Mesenchymal stem cell (in vitro differentiated cells and primary cell): ENCODE results near the gene LHFPL6.

Experiments
- DNase-seq: peaks from one replicate; pipeline ENCODE4 v3.0.0-alpha.2; 2013
- H2AFZ ChIP-seq: one replicate; pipeline ENCODE4 v1.6.1; 2013; ENCODE audit warnings: low read depth, mild to moderate bottlenecking, control low read depth, inconsistent platforms, low read length, moderate library complexity
- H2AK5ac ChIP-seq: 2 replicates; pipeline ENCODE4 v1.6.1; 2013; ENCODE audit warnings: low read length, moderate library complexity, mild to moderate bottlenecking, inconsistent platforms; ENCODE audit not compliant: severe bottlenecking
- H2BK120ac ChIP-seq: one replicate; pipeline ENCODE4 v1.6.1; 2013; ENCODE audit warnings: low read depth, mild to moderate bottlenecking, inconsistent platforms, low read length, moderate library complexity
- H2BK12ac ChIP-seq, 2 experiments: one replicate each; pipeline ENCODE4 v1.6.1; 2013; ENCODE audit warnings: inconsistent platforms in 2 of 2, low read length in 2 of 2, mild to moderate bottlenecking in 2 of 2, moderate library complexity in 2 of 2, control low read depth in 1 of 2
- H2BK15ac ChIP-seq: one replicate; pipeline ENCODE4 v1.6.1; 2013; ENCODE audit warnings: mild to moderate bottlenecking, low read depth, inconsistent platforms; ENCODE audit not compliant: poor library complexity, severe bottlenecking
- H2BK5ac ChIP-seq: 2 replicates; pipeline ENCODE4 v1.6.1; 2013; ENCODE audit warnings: low read depth, mild to moderate bottlenecking, low read length, control low read depth, inconsistent platforms; ENCODE audit not compliant: poor library complexity, severe bottlenecking
- H3K14ac ChIP-seq, 2 experiments: one replicate each; pipeline ENCODE4 v1.6.1; 2013; ENCODE audit warnings: inconsistent platforms in 2 of 2, low read length in 2 of 2, control low read depth in 1 of 2, mild to moderate bottlenecking in 1 of 2, moderate library complexity in 1 of 2
- H3K18ac ChIP-seq, 2 experiments: one replicate each; pipeline ENCODE4 v1.6.1; 2013; ENCODE audit warnings: inconsistent platforms in 2 of 2, low read length in 2 of 2, control low read depth in 1 of 2, low read depth in 1 of 2, mild to moderate bottlenecking in 1 of 2
- H3K23ac ChIP-seq, 2 experiments: one replicate each; pipeline ENCODE4 v1.6.1; 2013; ENCODE audit warnings: inconsistent platforms in 2 of 2, low read length in 2 of 2, mild to moderate bottlenecking in 2 of 2, moderate library complexity in 2 of 2, control low read depth in 1 of 2
- H3K27ac ChIP-seq: 2 replicates; pipeline ENCODE4 v1.5.1; 2013; ENCODE audit warnings: mild to moderate bottlenecking, moderate library complexity, low read length, control low read depth, inconsistent platforms; ENCODE audit not compliant: poor library complexity, severe bottlenecking
- H3K27me3 ChIP-seq, 2 experiments: 2 replicates each; pipeline versions ENCODE4 v1.6.1 to v1.7.0; 2013; ENCODE audit warnings: low read length in 2 of 2, mild to moderate bottlenecking in 2 of 2, moderate library complexity in 2 of 2, control low read depth in 1 of 2, inconsistent platforms in 1 of 2; ENCODE audit not compliant: control insufficient read depth in 1 of 2, insufficient read depth in 1 of 2
- H3K36me3 ChIP-seq, 2 experiments: 2 replicates each; pipeline versions ENCODE4 v1.6.1 to v1.7.0; 2013; ENCODE audit warnings: low read length in 2 of 2, control low read depth in 1 of 2, inconsistent platforms in 1 of 2, low read depth in 1 of 2, mild to moderate bottlenecking in 1 of 2; ENCODE audit not compliant: insufficient read depth in 2 of 2, control insufficient read depth in 1 of 2
- H3K4ac ChIP-seq, 2 experiments: one replicate each; pipeline ENCODE4 v1.6.1; 2013; ENCODE audit warnings: inconsistent platforms in 2 of 2, low read length in 2 of 2, mild to moderate bottlenecking in 2 of 2, moderate library complexity in 2 of 2, control low read depth in 1 of 2, low read depth in 1 of 2
- H3K4me1 ChIP-seq: 2 replicates; pipeline ENCODE4 v1.6.1; 2013; ENCODE audit warnings: low read depth, low read length, control low read depth; ENCODE audit not compliant: control insufficient read depth, insufficient read depth
- H3K4me2 ChIP-seq: 2 replicates; pipeline ENCODE4 v1.6.1; 2013; ENCODE audit warnings: low read length, mild to moderate bottlenecking, inconsistent platforms; ENCODE audit not compliant: poor library complexity, severe bottlenecking
- H3K4me3 ChIP-seq, 2 experiments: 2 replicates each; pipeline versions ENCODE4 v1.5.1 to v1.7.0; 2013; ENCODE audit warnings: low read length in 2 of 2, mild to moderate bottlenecking in 2 of 2, control low read depth in 1 of 2, low read depth in 1 of 2; ENCODE audit not compliant: insufficient read depth in 1 of 2
- H3K79me1 ChIP-seq: replicated peaks from 2 replicates; pipeline ENCODE4 v1.6.1; 2013; ENCODE audit warnings: mild to moderate bottlenecking, control low read depth, low read length, inconsistent platforms; ENCODE audit not compliant: poor library complexity, severe bottlenecking
- H3K9ac ChIP-seq: 2 replicates; pipeline ENCODE4 v1.7.0; 2013; ENCODE audit warnings: mild to moderate bottlenecking, low read length, moderate library complexity
- H3K9me3 ChIP-seq: 2 replicates; pipeline ENCODE4 v1.7.0; 2013; ENCODE audit warnings: mild to moderate bottlenecking, low read length; ENCODE audit not compliant: control insufficient read depth
- H4K8ac ChIP-seq: one replicate; pipeline ENCODE4 v1.6.1; 2013; ENCODE audit warnings: inconsistent platforms, mild to moderate bottlenecking, low read length, moderate library complexity
- H4K91ac ChIP-seq: one replicate; pipeline ENCODE4 v1.6.1; 2013; ENCODE audit warnings: mild to moderate bottlenecking, low read length, inconsistent platforms
- WGBS: methylation state at CpG from one replicate; pipeline ENCODE4 v1.1.7; 2013; ENCODE audit warnings: mixed read lengths; 5-methylcytosine and 5-hydroxymethylcytosine counted together

The LHFPL6 gene

DNA sequence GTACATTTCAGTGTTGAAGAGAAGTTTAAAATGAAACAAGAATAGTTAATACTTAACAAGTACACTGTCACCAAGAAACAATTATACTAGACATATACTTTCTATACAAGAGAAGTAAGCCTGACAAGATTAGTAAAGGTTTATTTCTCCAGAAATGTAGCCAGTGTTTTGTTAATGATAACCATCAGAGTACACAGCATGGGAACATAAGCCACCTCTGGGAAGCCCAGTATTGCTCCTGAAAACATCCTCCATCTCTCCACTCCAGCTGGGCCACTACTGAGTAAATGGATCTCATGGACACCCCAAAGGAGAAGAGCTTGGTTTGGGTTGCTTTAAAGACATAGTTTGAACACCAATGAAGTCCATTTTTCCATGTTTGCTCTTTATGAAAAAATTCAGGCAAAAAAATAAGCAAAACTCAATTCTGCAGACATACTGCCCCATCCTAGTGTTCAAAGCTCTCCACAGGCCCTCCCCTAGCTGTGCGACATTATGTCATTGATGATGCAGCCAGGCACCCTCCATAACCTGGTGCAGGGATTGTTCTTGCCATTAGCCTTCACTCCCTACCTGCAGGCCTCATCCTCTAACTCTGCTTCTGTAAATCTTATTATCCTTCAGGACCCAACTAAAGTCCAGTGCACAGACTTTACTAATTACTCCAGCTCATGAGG lies 61.9 kb downstream of the LHFPL6 start:
- H2BK15ac ChIP-seq = no peak overlapping the region
- H3K9ac ChIP-seq = no peak overlapping the region
- no peak overlapping the region for H4K91ac ChIP-seq
- H3K23ac ChIP-seq = peak overlapping the region in 1 of 2 experiments; percentile 92
- H2BK120ac ChIP-seq = no peak overlapping the region
- H3K9me3 ChIP-seq = no peaks in the 10 kb centered on the region
- no peak overlapping the region for H3K4me2 ChIP-seq
- no peak overlapping the region for H3K4ac ChIP-seq
- H4K8ac ChIP-seq = no peak overlapping the region
- no peak overlapping the region for H2BK12ac ChIP-seq
- H3K36me3 ChIP-seq = no peaks in the 10 kb centered on the region
- H3K27me3 ChIP-seq = no peaks in the 10 kb centered on the region
- H3K18ac ChIP-seq = no peak overlapping the region
- no peak overlapping the region for H2AK5ac ChIP-seq
- 98% methylated on average over 1 of the region's 1 CpG for WGBS
- H2BK5ac ChIP-seq = no peak overlapping the region
- H3K4me3 ChIP-seq = no peak overlapping the region
- no peak overlapping the region for H3K14ac ChIP-seq
- no peak overlapping the region for H3K27ac ChIP-seq
- peaks cover 2% of the 10 kb centered on the region for H3K4me1 ChIP-seq
- H2AFZ ChIP-seq = no peak overlapping the region
- peaks cover 20% of the 10 kb centered on the region for H3K79me1 ChIP-seq
- no peak for DNase-seq

GRCh38 chr13:39538816-39539790 lies 63.9 kb downstream of the LHFPL6 start:
- Histone ChIP-seq H3K23ac (no peak overlapping the region), H3K27ac (no peak overlapping the region), H3K27me3 (no peaks in the 10 kb centered on the region), H3K4ac (no peak overlapping the region), H3K14ac (no peak overlapping the region), H2BK5ac (no peak overlapping the region), H2BK120ac (no peak overlapping the region), H3K9me3 (no peaks in the 10 kb centered on the region), H2BK12ac (no peak overlapping the region), H3K4me1 (peaks cover 2% of the 10 kb centered on the region), H3K18ac (no peak overlapping the region), H3K4me2 (no peak overlapping the region), H3K9ac (no peak overlapping the region), H2BK15ac (no peak overlapping the region), H2AFZ (no peak overlapping the region), H4K8ac (no peak overlapping the region), H3K4me3 (no peak overlapping the region), H4K91ac (no peak overlapping the region), H3K79me1 (peaks cover 20% of the 10 kb centered on the region), H3K36me3 (no peaks in the 10 kb centered on the region), H2AK5ac (peak overlapping the region; percentile 17)
- WGBS = 82% methylated on average over 6 of the region's 8 CpGs
- DNase-seq = peak; percentile 37

- Histone ChIP-seq H3K9me3 (no peaks in the 10 kb centered on the region), H3K36me3 (no peaks in the 10 kb centered on the region), H3K9ac (no peak overlapping the region), H3K4me2 (no peak overlapping the region), H3K27me3 (no peaks in the 10 kb centered on the region), H2BK15ac (no peak overlapping the region), H2BK120ac (no peak overlapping the region), H2BK5ac (no peak overlapping the region), H4K8ac (no peak overlapping the region), H3K4ac (no peak overlapping the region), H2AFZ (no peak overlapping the region), H3K4me3 (no peak overlapping the region), H2BK12ac (no peak overlapping the region), H3K27ac (no peak overlapping the region), H3K14ac (no peak overlapping the region), H3K79me1 (peaks cover 12% of the 10 kb centered on the region), H3K4me1 (peaks cover 2% of the 10 kb centered on the region), H4K91ac (no peak overlapping the region), H2AK5ac (peak overlapping the region; percentile 20), H3K18ac (no peak overlapping the region), H3K23ac (no peak overlapping the region)
- 37% methylated on average over 7 of the region's 7 CpGs for WGBS
- DNase-seq = peak; percentile 48
Observed at GRCh38 chr13:39536906-39537305, 66.1 kb downstream of the LHFPL6 start.

GRCh38 chr13:39536274-39536673 lies 66.7 kb downstream of the LHFPL6 start:
- no peak overlapping the region for H3K9ac ChIP-seq
- H3K36me3 ChIP-seq = no peaks in the 10 kb centered on the region
- H2BK120ac ChIP-seq = no peak overlapping the region
- 84% methylated on average over 5 of the region's 6 CpGs for WGBS
- H2BK15ac ChIP-seq = no peak overlapping the region
- H3K9me3 ChIP-seq = no peaks in the 10 kb centered on the region
- H3K18ac ChIP-seq = peak overlapping the region; percentile 10 to 59
- H3K27me3 ChIP-seq = no peaks in the 10 kb centered on the region
- no peak overlapping the region for H3K4ac ChIP-seq
- H2BK12ac ChIP-seq = peak overlapping the region in 1 of 2 experiments; percentile 41
- H2BK5ac ChIP-seq = no peak overlapping the region
- no peak overlapping the region for H3K14ac ChIP-seq
- no peak overlapping the region for H3K4me3 ChIP-seq
- H3K4me2 ChIP-seq = no peak overlapping the region
- H3K79me1 ChIP-seq = peaks cover 8% of the 10 kb centered on the region
- H3K27ac ChIP-seq = no peak overlapping the region
- H2AK5ac ChIP-seq = no peak overlapping the region
- peak overlapping the region; percentile 9 for H4K91ac ChIP-seq
- H3K23ac ChIP-seq = no peak overlapping the region
- DNase-seq = peak; percentile 18
- H3K4me1 ChIP-seq = peaks cover 2% of the 10 kb centered on the region
- peak overlapping the region; percentile 1 for H2AFZ ChIP-seq
- H4K8ac ChIP-seq = no peak overlapping the region
